H9 (cell line): ENCODE measurements around the gene PPM1J. TPM values are rescaled to one million over a fixed set of nuclear protein-coding genes. Genes with fewer than 3 reads are reported as not detected.
"Not testable (repeated sequence)": the region's sequence is repeated elsewhere in the genome, so short reads cannot be mapped to it uniquely, and the experiment has no call there.

ENCODE experiments used
- DNase-seq: peaks from one replicate; pipeline ENCODE4 v3.0.0-alpha.2; 2017
- H2AFZ ChIP-seq: one replicate; pipeline ENCODE4 v1.6.1; 2013; ENCODE audit warnings: mild to moderate bottlenecking, low read length, control low read depth, moderate library complexity
- H2AK5ac ChIP-seq: 2 replicates; pipeline ENCODE4 v1.6.1; 2013; ENCODE audit warnings: low read length, control low read depth, mixed read lengths; ENCODE audit not compliant: insufficient read length
- H2BK120ac ChIP-seq: one replicate; pipeline ENCODE4 v1.6.1; 2013; ENCODE audit warnings: low read depth, mild to moderate bottlenecking, low read length, control low read depth, inconsistent platforms; ENCODE audit not compliant: poor library complexity, severe bottlenecking
- H2BK12ac ChIP-seq: 2 replicates; pipeline ENCODE4 v1.6.1; 2013; ENCODE audit warnings: low read length, control low read depth, mixed read lengths, low read depth; ENCODE audit not compliant: insufficient read length
- H2BK15ac ChIP-seq: 2 replicates; pipeline ENCODE4 v1.6.1; 2013; ENCODE audit warnings: low read depth, low read length, control low read depth
- H2BK20ac ChIP-seq: one replicate; pipeline ENCODE4 v1.6.1; 2013; ENCODE audit warnings: low read depth, mild to moderate bottlenecking, low read length, control low read depth, inconsistent platforms; ENCODE audit not compliant: poor library complexity, severe bottlenecking
- H2BK5ac ChIP-seq: 2 replicates; pipeline ENCODE4 v1.6.1; 2013; ENCODE audit warnings: low read length, control low read depth, mixed read lengths; ENCODE audit not compliant: insufficient read length
- H3K14ac ChIP-seq: 2 replicates; pipeline ENCODE4 v1.6.1; 2013; ENCODE audit warnings: low read length, control low read depth; ENCODE audit not compliant: insufficient read depth
- H3K18ac ChIP-seq: 2 replicates; pipeline ENCODE4 v1.6.1; 2013; ENCODE audit warnings: low read depth, mild to moderate bottlenecking, mixed read lengths, low read length, control low read depth; ENCODE audit not compliant: insufficient read length
- H3K23ac ChIP-seq: 2 replicates; pipeline ENCODE4 v1.6.1; 2013; ENCODE audit warnings: low read length, control low read depth, mixed read lengths, low read depth; ENCODE audit not compliant: insufficient read length
- H3K23me2 ChIP-seq: 2 replicates; pipeline ENCODE4 v1.6.1; 2013; ENCODE audit warnings: low read depth, mild to moderate bottlenecking, mixed read lengths, low read length, control low read depth; ENCODE audit not compliant: insufficient read length, poor library complexity, severe bottlenecking
- H3K27ac ChIP-seq: 2 replicates; pipeline ENCODE4 v1.5.1; 2013; ENCODE audit warnings: low read length, control low read depth, mixed read lengths, low read depth; ENCODE audit not compliant: insufficient read length
- H3K27me3 ChIP-seq: 2 replicates; pipeline ENCODE4 v1.6.1; 2013; ENCODE audit warnings: low read length, control low read depth, inconsistent platforms; ENCODE audit not compliant: insufficient read depth
- H3K4ac ChIP-seq: 2 replicates; pipeline ENCODE4 v1.6.1; 2013; ENCODE audit warnings: low read depth, mild to moderate bottlenecking, control low read depth, inconsistent platforms, low read length, moderate library complexity
- H3K4me1 ChIP-seq: 2 replicates; pipeline ENCODE4 v1.6.1; 2013; ENCODE audit warnings: low read length, control low read depth, inconsistent platforms; ENCODE audit not compliant: insufficient read depth
- H3K4me2 ChIP-seq: 2 replicates; pipeline ENCODE4 v1.6.1; 2013; ENCODE audit warnings: low read length, control low read depth, mixed read lengths; ENCODE audit not compliant: insufficient read length, insufficient read depth
- H3K56ac ChIP-seq: 2 replicates; pipeline ENCODE4 v1.6.1; 2013; ENCODE audit warnings: low read depth, mild to moderate bottlenecking, mixed read lengths, low read length, control low read depth; ENCODE audit not compliant: insufficient read length
- H3K79me1 ChIP-seq: 2 replicates; pipeline ENCODE4 v1.6.1; 2013; ENCODE audit warnings: low read depth, mild to moderate bottlenecking, moderate library complexity, low read length, control low read depth, inconsistent platforms; ENCODE audit not compliant: insufficient read depth, poor library complexity, severe bottlenecking
- H3K79me2 ChIP-seq: 2 replicates; pipeline ENCODE4 v1.6.1; 2013; ENCODE audit warnings: low read length, control low read depth, inconsistent platforms; ENCODE audit not compliant: insufficient read depth
- H3K9ac ChIP-seq: 2 replicates; pipeline ENCODE4 v1.6.1; 2013; ENCODE audit warnings: low read length, control low read depth, mixed read lengths; ENCODE audit not compliant: insufficient read length; ENCODE audit errors: extremely low read depth
- H3K9me3 ChIP-seq: one replicate; pipeline ENCODE4 v1.6.1; 2013; ENCODE audit warnings: low read depth, low read length, inconsistent platforms; ENCODE audit not compliant: control insufficient read depth
- H3T11ph ChIP-seq: one replicate; pipeline ENCODE4 v1.6.1; 2013; ENCODE audit warnings: mild to moderate bottlenecking, low read length, control low read depth, inconsistent platforms
- H4K20me1 ChIP-seq: one replicate; pipeline ENCODE4 v1.6.1; 2013; ENCODE audit not compliant: control insufficient read depth, insufficient read length, insufficient read depth
- H4K5ac ChIP-seq: 2 replicates; pipeline ENCODE4 v1.6.1; 2013; ENCODE audit warnings: low read depth, mild to moderate bottlenecking, mixed read lengths, low read length, control low read depth; ENCODE audit not compliant: insufficient read length
- H4K8ac ChIP-seq: replicated peaks from 2 replicates; pipeline ENCODE4 v1.6.1; 2013; ENCODE audit warnings: low read length, control low read depth, mixed read lengths, low read depth; ENCODE audit not compliant: insufficient read length
- H4K91ac ChIP-seq: 2 replicates; pipeline ENCODE4 v1.6.1; 2013; ENCODE audit warnings: low read depth, mild to moderate bottlenecking, moderate library complexity, mixed read lengths, low read length, control low read depth; ENCODE audit not compliant: insufficient read length
- H3K27ac Mint-ChIP-seq, 3 experiments: 2 replicates in 2 of 3; 3 replicates in 1 of 3; pipeline ENCODE4 v1.8.0; 2020 to 2021; ENCODE audit warnings: mixed read lengths in 3 of 3, mild to moderate bottlenecking in 1 of 3, moderate library complexity in 1 of 3
- H3K27me3 Mint-ChIP-seq: 2 replicates; pipeline ENCODE4 v1.8.0; 2021; ENCODE audit warnings: low read depth, mild to moderate bottlenecking, moderate library complexity, mixed read lengths
- H3K36me3 Mint-ChIP-seq, 3 experiments: 2 replicates in 2 of 3; 3 replicates in 1 of 3; pipeline ENCODE4 v1.8.0; 2020 to 2021; ENCODE audit warnings: low read depth in 3 of 3, mixed read lengths in 3 of 3; ENCODE audit not compliant: insufficient read depth in 1 of 3
- H3K4me1 Mint-ChIP-seq, 2 experiments: 2 replicates each; pipeline ENCODE4 v1.8.0; 2020; ENCODE audit warnings: mixed read lengths in 2 of 2
- H3K4me3 Mint-ChIP-seq, 2 experiments: 2 replicates in 1 of 2; 3 replicates in 1 of 2; pipeline ENCODE4 v1.8.0; 2020 to 2021; ENCODE audit warnings: mild to moderate bottlenecking in 2 of 2, mixed read lengths in 2 of 2, moderate library complexity in 1 of 2
- H3K9me3 Mint-ChIP-seq, 2 experiments: 2 replicates in 1 of 2; 3 replicates in 1 of 2; pipeline ENCODE4 v1.8.0; 2020; ENCODE audit warnings: mild to moderate bottlenecking in 2 of 2, mixed read lengths in 2 of 2, moderate library complexity in 1 of 2
- CTCF ChIP-seq: fragments of 200-600 bp; sonication (generic); conservative IDR thresholded peaks from 3 replicates; pipeline ENCODE4 v1.8.0; 2021; ENCODE audit warnings: antibody characterized with exemption, mild to moderate bottlenecking
- WGBS: extraction: QIAGEN DNeasy Blood & Tissue Kit; methylation state at CpG from one replicate; pipeline ENCODE4 v1.1.7; 2013; ENCODE audit warnings: missing lambda C conversion rate, low lambda C conversion rate, mixed read lengths; ENCODE audit not compliant: insufficient read length; ENCODE audit errors: extremely low coverage; 5-methylcytosine and 5-hydroxymethylcytosine counted together
- total RNA-seq: library from RNA; stranded (reverse); gene quantifications from 2 replicates; pipeline ENCODE4 v1.2.1, GENCODE V29; 2021

Gene PPM1J
- total RNA-seq, 1 experiment from 2014 or later: 12.7 TPM

GRCh38 chr1:112727716-112728115, 12.6 kb upstream of the PPM1J start:
- Histone ChIP-seq H4K5ac (no peak overlapping the region), H3K23me2 (no peaks in the 10 kb centered on the region), H3K79me2 (no peaks in the 10 kb centered on the region), H3K4me2 (no peak overlapping the region), H3K4ac (no peak overlapping the region), H4K91ac (no peak overlapping the region), H4K20me1 (no peaks in the 10 kb centered on the region), H3K14ac (no peak overlapping the region), H4K8ac (no peak overlapping the region), H3K27ac (no peak overlapping the region), H2AFZ (no peak overlapping the region), H3K9me3 (no peaks in the 10 kb centered on the region), H3K27me3 (no peaks in the 10 kb centered on the region; the same call in 1 of the 2 replicates), H2BK20ac (no peak overlapping the region), H3K56ac (no peak overlapping the region), H3K4me1 (peaks cover 4% of the 10 kb centered on the region; the same call in 1 of the 2 replicates), H3T11ph (no peak overlapping the region), H3K18ac (no peak overlapping the region), H2BK15ac (no peak overlapping the region), H2BK5ac (no peak overlapping the region), H2AK5ac (no peak overlapping the region), H2BK12ac (no peak overlapping the region), H3K9ac (no peak overlapping the region), H3K23ac (no peak overlapping the region), H3K79me1 (no peaks in the 10 kb centered on the region), H2BK120ac (no peak overlapping the region)
- peaks cover 0 to 6% (median 0%) of the 10 kb centered on the region in 3 experiments; a peak in 3 of 7 replicates for H3K36me3 Mint-ChIP-seq
- peaks cover 61% of the 10 kb centered on the region for H3K27me3 Mint-ChIP-seq
- H3K4me1 Mint-ChIP-seq: peaks cover 20 to 28% of the 10 kb centered on the region in 2 experiments
- DNase-seq: no peak
- no peak overlapping the region for H3K4me3 Mint-ChIP-seq
- H3K9me3 Mint-ChIP-seq: peaks cover 5 to 9% of the 10 kb centered on the region in 2 experiments; a peak in 3 of 5 replicates
- peak; percentile 35; the same call in 2 of the 3 replicates for TF ChIP-seq CTCF
- WGBS: no CpG with 5 or more reads among the region's 2 CpGs
- H3K27ac Mint-ChIP-seq: no peak overlapping the region

- not testable (repeated sequence) for H3K9ac ChIP-seq, H4K8ac ChIP-seq, H3K14ac ChIP-seq, H3K23me2 ChIP-seq, H4K5ac ChIP-seq, H3K4me2 ChIP-seq, H3K79me2 ChIP-seq, H3K56ac ChIP-seq, DNase-seq, H3K9me3 Mint-ChIP-seq, H2AFZ ChIP-seq, H3K36me3 Mint-ChIP-seq, H3T11ph ChIP-seq, H3K27ac Mint-ChIP-seq, H3K4me1 ChIP-seq, H3K27me3 ChIP-seq, H2AK5ac ChIP-seq, H2BK20ac ChIP-seq, H4K91ac ChIP-seq, H3K23ac ChIP-seq, H3K79me1 ChIP-seq, H3K27ac ChIP-seq, H2BK15ac ChIP-seq, H3K9me3 ChIP-seq, H2BK5ac ChIP-seq, H3K4ac ChIP-seq, H2BK120ac ChIP-seq, H3K18ac ChIP-seq, H2BK12ac ChIP-seq, H4K20me1 ChIP-seq
- peaks cover 26 to 28% of the 10 kb centered on the region in 2 experiments for H3K4me1 Mint-ChIP-seq
- H3K27me3 Mint-ChIP-seq: peaks cover 68% of the 10 kb centered on the region
- H3K4me3 Mint-ChIP-seq: peak overlapping the region in 1 of 2 experiments; percentile 60; a peak in 2 of 5 replicates
- no CpG with 5 or more reads among the region's 4 CpGs for WGBS
These were observed 9.1 kb upstream of the PPM1J start for GRCh38 chr1:112724240-112724639.
